NOMO-1 treated with dmso at 0.1 percent for 144 hours (cell line): ENCODE data around the gene MAEA.
"Not testable (repeated sequence)": the region's sequence is repeated elsewhere in the genome, so short reads cannot be mapped to it uniquely, and the experiment has no call there.

Experiments used
- DNase-seq: peaks from one replicate; lab custom pipeline; 2025; ENCODE audit not compliant: unreplicated experiment; lab: John Stamatoyannopoulos, UW

Gene MAEA

DNA sequence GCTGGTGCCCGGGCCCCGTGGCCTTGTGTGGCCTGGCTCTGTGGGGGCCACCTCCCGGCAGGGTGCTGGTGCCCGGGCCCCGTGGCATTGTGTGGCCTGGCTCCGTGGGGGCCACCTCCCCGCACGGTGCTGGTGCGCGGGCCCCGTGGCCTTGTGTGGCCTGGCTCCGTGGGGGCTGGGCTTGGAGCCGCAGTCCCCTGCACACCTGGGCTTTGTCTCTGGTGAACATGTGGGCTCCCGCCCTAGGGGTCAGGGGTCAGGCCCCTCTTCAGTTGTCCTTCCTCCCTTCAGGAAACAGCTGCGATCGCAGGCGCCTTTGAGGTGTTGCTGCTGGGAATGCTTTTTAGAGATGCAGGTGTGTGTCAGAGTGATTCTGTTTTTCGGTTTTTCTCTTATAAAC is 74.5 kb downstream of the MAEA start:
- DNase-seq, result no peak

DNA sequence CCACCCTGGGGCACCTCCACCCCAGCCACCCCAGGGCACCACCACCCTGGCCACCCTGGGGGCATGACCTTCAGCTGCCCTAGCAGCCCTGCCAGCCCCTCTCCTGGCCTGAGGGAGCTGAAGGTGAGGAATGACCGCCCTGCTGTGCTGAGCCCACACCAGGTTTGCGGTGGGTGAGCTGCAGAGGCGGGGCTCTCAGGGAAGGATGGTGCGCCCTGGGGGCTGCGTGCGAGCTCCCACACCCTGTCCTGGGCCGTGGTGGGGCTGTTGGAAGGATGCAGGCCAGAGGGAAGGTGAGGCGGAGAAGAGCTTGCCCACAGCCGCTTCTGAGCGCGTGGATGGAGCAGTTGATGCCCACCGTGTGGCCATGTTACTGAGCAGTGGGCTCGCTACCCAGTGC is 75.1 kb downstream of the MAEA start:
- no peak for DNase-seq

DNA sequence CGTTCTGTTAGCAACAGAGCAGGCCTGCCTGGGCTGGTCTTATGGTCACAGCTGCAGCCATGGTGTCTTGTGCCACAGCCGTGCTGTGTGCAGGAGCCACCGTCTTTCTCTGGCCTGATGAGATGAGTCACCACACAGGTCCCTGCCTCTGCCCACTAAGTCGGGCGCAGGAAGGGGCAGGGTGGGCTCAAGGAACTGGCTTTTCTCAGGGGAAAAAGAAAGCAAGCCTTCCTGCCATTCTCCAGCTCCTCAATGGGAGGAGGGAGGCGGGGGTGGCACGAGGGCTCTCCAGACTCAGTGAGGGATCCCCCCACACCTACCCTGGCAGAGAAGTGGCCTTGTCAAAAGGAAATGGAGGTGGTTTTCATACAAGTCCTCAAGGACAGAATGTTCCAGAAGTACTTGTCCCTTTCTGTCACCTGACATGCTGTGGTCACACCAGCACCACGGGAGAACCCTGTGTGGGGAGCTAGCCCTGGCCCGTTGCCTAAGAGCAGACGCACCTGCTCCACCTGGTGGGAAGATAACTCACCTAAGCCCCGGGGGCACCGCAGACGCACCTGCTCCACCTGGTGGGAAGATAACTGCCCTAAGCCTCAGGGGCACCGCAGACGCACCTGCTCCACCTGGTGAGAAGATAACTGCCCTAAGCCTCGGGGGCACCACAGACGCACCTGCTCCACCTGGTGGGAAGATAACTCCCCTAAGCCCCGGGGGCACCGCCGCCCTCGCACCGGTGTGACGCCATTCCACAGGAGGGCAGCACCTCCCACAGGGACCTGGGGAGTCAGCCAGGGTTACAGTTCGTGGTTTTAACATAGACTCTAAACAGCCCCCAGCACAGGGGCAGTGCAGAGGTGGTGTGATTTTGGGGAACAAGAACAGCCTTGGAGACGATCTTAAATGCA is 75.8 kb downstream of the MAEA start:
- no peak for DNase-seq

DNA sequence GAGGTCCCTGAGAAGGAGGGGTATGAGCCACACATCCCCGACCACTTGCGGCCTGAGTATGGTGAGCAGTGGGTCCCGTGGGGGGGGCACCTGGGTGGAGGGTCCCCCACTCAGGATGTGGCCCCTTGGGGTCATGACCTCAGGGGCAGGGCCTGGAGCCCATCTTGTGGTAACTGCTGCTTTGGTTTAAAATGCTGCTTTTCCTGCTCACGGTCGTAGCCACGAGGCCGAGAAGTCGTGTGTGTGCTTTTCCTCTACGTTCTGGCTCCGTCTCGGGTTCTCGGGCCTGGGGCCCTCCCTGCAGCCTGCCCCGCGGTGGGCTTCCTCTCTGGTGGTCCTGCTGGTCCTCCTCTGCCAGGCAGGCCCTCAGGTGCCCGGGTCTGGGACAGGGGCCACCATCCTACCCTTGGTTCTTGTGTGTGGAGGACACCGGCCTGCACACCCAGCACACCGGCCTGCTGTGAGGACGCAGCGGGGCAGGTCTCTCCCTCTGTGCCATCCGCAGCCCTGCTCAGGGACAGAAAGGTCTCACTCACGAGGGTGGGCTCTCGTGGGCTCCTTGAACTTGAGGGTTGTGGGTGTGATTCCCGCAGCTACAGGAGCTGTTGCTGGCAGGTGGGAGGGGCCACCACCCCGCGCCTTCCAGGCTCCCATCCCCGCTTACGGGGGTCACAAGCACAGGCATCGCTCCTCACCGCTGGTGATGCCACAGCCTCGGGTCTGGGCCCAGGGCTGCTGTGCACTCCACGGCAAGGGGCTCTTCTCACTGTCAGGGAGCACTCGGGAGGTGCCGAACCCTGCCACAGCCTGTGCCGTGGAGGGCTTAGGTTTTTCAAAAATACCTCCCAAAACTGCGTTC is 76.9 kb downstream of the MAEA start:
- no peak for DNase-seq

DNA sequence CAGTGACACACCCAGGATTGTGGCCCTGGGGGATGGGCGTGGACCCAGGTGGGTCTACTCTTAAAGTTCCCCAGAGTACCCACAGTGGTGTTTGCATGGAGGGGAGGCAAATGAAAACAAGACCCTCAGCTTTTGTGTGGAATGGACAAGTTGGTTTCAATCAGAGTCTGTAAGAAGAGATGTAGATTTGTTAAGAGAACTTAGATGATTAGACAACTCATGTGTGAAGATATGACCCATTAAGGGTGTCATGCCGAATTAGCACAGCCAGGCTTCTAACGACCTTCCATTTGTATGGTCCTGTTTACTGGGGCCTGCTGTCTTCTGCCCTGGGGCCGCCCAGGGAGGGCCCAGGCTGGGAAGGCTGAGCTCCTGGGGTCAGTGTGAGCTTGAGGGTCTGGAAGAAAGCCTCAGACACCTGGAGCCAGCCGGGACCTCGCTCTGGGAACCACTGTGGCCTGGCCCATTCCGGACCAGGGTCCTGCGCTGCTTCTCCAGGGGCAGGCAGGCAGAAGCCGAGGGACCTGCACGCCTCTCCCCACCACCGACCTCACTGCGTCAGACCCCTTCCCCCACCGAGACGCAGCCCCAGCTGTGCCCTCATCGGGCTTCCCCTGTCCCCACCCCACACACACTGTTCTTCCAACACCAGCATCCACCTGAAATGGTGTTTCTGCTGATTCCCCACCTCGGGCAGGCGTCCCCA is 77.7 kb downstream of the MAEA start:
- no peak for DNase-seq

DNA sequence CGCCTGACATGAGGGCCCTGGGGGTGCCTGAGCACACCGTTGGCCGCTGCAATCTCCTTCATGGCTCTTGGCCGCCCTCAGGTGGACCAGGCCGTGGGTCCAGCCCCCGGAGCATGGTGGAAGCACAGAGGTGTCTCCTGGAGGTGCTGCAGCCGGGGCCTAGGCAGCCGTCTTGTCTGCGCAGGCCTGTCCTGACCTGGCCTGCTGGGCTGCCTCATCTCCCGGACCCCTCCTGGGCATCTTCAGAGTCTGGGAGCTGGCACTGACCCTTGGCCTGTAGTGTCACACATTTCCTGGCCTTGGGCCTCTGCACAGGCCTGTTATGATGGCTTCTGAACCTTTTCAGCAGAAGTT is 78.2 kb downstream of the MAEA start:
- no peak for DNase-seq

DNA sequence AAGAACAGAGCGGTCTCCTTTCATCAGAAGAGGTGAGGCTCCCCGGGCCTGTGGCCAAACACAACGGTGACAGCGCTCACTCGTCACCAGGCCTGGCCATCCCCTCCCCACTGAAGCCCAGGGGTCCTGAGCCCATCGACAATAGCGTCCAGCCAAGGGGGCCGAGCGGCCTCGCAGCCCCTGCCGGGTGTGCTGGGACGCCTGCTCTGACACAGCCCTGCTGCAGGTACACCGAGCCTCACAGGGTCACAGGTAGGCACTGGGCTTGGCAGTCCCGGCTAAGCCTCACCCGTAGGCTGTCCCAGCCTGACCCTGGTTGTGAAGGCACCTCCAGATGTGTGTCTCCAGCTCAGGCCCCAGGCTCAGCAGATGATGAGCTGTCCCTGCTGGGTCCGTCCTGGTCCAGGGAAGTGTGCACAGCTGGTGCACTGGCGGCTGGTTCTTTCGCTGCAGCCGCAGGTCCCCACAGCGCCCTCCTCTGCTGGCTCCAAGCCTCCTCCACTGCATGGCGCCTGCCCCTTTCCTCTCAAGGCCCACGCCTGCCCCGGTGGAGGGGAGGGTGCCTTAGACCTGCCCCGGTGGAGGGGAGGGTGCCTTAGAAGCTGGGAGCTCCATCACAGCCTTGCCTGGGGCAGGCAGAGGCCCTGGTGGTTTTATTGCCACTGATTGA is 78.9 kb downstream of the MAEA start:
- DNase-seq, result no peak

DNA sequence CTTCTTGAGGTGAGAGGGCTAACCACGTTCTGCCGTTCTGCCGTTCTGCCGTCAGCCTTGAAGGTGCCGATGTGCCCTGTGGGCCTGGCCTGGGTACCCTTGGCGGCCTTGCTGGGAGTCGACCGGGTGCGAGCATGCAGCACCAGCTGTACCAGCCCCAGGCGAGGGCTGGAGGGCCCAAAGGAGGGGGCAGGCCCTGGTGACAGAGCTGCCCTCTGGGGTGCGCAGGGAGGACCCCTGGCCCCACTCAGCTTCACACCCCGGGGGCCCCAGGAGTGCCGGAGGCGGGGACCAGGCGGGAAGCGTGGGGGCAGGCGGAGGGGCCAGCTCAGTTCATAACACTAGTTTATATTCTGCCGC is 79.4 kb downstream of the MAEA start:
- no peak for DNase-seq

DNA sequence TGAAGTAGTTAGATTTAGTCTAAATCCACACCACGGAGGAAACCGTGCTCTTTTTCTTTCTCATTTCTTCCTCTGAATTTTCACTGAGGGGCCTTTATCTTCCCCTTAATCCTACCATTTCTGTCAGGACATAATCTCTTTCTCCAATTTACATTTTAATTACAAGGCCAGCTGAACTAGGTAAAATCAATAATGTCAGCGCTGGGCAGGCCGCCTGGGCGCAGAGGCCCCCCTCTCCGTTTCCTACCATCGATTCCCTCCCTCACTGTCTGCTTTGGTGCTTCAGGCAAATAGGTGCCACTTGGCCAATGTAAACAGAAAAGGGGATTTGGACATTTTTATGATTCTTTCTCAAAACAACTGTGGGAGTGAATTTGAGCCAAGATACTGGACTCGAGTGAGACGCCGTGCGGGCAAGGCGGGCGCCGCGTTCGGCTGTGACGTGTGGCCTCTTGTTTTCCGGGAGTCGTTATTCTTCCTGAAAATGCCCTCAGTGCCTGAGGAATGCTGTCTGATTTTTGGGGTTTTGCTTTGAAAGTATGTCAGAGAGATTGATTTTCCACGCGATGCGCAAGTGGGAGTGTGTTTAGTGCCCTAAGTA is 79.9 kb downstream of the MAEA start:
- no peak for DNase-seq

DNA sequence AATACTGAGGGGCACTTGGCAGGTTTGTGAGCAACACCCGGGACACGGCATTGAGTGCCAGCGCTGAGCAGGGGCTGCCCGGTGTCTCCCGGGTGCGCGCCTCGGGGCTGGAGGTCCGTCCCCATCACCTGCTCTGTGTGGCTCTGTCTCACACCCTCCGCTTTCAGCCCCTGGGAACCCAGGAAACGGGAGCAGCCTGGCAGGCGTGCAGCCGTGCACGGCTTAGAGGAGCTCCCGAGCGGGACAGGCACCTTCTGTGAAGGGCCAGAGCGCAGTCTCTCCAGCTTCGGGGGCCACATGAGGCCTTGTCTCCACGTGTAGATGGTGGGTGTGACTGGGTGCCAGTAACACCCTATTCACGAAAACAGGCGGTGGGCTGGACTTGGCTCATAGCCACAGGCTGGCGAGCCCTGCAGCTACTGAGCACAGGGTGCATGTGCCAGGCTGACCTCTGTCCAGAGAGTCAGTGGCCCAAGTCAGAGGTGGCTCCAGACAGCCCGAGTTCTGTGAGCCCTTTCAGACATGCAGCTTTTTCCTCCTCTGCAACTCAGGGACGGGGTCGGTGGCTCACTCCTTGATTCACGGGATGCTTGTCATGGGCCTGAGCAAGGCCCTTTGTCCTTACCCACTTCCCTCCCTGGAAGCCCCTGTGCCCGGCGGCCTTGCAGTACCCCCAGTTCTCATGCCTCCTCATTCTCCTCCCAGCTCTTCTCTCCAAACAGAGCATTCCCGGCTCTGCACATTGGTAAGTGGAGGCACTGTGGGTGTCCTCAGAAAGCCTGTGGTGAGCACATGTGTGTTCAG is 80.8 kb downstream of the MAEA start:
- DNase-seq, result no peak

DNA sequence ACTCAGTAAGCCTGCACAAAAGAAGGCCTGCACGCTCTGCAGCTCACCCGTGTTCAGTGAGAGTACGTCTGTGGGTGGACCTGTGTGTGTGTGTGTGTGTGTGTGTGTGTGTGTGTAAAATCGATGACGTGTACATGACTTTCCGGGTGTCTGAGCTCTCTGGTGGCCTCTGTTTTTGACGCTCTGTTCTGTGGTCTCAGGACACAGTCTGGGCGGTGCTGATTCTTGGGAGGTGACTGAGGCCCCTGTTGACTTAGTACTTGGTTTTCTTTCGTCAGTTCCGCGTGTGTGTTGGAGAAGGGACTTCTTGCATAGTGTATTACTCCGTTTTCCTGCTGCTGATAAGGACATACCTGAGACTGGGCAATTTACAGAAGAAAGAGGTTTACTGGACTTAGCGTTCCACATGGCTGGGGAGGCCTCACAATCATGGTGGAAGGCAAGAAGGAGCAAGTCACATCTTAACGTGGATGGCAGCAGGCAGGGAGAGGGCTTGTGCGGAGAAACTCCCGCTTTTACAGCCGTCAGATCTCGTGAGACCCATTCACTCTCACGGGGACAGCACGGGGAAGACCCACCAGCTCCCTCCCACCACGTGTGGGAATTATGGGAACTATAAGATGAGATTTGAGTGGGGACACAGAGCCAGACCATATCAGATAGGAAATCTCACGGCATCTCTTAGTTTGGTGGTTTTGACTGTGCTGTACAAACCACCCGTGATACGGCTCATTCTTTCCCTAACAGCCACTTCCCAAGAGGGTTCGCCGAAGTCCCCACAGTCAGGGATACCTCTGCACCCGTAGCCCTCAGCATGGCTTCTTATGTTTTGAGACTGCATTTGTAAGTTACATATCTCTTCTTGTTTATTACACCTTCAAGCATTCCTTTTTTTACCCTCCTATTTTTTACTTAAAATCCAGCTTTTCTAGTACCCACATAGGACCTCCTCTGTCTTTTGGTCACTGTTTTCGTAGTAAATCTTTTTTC is 81.8 kb downstream of the MAEA start:
- DNase-seq, result no peak

DNA sequence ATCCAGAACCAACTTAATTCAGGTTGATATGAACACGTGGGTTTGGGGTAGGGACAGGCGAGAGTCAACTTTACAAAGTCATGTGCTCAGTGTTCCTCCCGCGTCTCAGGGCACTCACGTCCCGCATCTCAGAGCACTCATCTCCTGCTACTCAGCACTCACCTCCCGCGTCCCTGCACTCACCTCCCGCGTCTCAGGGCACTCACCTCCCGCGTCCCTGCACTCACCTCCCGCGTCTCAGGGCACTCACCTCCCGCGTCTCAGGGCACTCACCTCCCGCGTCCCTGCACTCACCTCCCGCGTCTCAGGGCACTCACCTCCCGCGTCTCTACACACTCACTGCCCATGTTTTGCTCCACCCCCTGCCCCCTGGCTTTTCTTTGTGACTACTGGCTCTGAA is 82.9 kb downstream of the MAEA start:
- not testable (repeated sequence) for DNase-seq

DNA sequence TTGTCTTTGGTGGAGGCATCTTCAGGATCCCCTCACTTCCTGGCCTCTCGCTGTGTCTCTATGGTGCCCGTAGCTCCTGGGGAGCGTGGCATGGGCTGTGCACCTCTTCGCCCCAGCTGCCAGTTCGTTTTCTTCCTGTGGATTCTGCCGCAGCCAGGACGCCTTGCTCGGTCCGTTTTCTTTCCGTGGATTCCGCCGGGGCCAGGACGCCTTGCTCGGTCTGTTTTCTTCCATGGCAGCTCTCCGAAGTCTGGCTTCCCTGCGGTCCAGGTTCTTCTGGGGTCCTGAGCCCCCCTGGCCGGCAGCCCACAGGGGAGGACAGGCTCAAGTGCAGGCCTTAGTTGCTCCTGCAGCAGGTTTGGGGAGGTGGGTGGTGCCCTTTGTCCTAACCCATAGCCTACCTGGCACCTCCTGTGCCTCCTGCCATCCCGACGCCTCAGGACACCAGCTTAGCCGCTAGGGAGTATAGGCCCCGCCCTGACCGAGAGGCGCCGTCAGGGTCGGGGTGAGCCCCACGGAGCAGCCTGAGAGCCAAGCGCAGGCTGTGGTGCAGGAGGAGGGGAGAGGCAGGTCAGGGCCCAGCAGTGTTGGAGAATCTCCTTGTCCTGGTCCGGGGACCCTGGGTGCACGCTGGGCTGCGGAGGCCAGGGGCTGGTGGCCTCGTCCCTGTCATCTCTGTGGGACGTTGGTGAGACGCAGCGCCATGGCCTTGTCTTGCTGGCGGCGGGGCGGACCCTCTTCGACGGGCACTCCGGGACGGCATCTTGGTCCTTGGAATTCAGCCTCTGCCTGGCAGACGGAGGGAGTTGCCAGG is 84.4 kb downstream of the MAEA start:
- DNase-seq, result no peak

DNA sequence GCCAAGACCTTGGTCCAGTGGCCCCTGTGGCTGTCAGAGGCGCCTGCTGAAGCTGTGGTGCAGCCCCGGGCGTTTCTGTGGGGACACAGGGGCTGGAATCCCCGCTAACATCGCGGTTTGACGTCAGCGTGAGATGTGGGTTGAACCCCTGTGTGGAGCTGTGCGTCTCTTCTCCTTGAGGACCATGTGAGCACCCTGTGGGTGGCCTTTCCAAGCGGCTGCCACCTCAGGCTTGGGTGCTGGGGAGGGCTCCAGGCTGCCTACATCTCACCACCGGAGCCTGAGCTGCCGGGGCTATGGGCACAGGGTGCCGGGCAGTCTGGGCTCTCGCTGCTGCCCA is 85.0 kb downstream of the MAEA start:
- DNase-seq, result no peak

DNA sequence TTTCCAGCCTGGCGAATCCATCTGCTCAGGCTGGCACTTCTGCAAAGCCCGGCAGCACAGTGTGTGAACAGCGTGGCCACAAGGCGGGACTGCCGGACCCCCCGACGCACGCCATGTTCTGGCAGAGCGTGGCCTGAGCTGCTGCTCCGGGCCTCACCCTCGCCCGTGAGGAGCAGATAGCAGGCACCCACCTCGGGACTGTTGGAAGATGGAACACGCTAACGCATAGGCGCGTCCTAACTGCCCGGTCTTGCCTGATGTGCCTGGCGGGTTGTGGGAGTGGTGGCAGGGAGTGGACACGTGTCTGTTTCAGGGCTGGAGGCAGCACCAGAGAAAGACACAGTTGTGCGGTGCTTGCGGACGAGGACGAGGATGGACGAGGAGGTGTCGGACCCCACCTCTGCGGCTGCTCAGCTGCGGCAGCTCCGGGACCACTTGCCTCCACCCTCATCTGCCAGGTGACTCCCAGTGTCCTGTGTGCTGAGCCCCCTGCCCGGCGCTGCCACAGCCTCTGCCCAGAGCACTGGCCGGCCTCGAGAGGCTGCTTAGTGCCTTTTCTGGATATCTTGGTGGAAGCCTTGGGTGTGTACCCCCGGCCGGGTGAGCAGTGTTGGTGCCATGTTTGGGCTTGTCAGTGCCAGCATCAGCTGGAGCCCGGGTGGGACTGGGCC is 85.5 kb downstream of the MAEA start:
- no peak for DNase-seq

DNA sequence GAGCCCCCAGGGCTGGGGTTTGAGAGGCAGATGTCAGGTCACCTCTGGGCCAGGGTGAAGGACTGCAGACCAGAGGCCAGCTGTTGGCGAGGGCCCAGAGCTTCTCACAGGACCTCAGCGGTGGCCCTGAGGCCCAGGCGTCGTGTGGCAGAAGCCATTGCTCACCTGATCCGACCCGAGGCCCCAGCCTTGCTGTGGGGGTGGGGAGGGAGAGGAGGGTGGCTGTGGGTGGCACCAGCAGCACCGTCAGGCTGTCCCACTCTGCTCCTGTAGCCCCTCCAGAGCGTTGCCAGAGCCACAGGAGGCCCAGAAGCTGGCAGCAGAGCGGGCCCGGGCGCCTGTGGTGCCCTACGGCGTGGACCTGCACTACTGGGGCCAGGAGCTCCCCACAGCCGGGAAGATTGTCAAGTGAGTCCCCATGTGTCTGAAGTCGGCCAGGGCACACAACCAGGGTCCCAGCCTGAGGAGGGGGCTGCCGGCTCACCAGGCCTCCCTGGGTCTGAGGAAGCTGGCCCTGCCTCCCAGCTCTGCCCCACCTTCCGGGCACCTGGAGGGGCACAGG is 86.2 kb downstream of the MAEA start:
- DNase-seq, result no peak

DNA sequence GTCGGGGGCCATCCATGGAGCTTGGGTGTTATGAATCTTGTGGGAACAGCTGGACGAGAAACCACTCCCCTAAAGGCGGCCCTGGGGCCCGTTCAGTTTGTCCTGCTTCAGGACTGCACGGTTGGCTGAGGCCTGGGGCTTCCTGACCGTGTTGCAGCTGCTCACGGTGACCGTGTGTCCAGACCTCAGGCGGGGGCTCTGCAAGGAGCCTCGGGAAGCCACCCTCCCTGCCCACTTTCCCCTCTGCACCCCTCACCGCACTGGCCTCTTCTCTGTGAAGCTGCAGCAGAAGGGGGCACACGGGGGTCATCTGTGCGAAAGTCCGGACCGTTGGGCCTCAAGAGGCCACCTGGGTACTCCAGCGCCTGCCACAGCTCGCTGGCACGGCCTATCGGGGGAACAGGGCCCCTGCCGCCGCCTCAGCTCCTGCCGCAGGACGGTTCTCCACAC is 86.7 kb downstream of the MAEA start:
- no peak for DNase-seq
